NCI-H1436 treated with DMSO at 0.1 percent for 48 hours (cell line): Measurements from ENCODE around the gene MAGI2.

Experiments
- DNase-seq: peaks from one replicate; lab custom pipeline; 2025; lab: John Stamatoyannopoulos, UW

MAGI2 gene

DNA sequence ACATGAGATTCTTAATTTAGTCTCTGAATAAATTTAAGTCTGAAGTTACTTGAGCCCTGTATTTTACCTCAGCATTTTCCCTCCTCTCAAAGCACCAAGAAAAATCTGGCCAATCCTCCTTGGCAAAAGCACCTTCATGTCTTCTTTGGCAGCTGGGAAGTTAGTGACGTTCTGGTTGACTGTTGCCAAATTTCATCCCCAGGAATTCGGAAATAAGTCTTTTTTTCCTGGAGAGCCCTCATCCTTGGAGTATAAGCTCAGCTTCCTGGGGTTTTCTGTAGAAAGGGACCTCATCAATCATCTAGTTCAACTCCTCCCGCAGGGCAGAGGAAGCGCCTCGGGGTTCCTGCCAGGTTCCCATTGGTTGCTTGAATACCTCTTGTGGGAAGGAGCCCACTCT is 1277.3 kb downstream of the MAGI2 start:
- DNase-seq, result no peak

DNA sequence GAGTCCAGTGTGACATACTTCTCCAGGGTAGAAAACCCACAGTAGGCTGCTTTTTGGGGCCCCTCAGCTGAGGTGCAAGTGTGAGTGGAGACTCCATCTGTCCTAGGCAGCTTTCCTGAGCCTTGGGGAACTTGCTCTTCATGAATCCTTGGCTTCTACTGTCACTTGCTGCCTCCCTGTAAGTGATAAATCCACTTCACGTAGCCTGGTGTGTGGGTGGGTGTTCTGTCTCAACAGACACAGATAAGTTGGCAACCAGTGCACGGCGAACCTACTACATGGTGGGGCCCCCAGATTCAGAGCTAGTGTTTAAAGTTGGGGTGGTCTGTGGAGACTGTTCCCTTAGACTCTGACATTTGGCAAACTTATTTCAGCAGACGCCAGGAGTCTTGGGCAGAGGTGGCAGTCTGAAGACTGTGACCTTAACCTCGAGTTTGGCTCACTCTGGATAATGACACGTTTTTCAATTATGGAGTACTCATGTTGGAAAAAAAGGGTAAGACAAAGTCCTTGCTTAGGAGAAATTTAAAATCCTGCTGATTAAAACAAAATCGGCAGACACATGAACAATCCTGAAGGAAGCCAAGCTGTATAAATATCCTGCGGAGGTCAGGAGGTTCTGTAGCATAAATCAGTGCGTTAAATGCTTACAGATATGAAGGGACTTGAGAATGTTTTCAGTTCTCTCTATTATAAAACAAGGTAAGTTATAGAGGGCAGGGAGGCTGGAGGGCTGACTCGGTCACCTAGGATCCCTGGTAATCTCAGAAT is 1278.0 kb downstream of the MAGI2 start:
- no peak for DNase-seq

DNA sequence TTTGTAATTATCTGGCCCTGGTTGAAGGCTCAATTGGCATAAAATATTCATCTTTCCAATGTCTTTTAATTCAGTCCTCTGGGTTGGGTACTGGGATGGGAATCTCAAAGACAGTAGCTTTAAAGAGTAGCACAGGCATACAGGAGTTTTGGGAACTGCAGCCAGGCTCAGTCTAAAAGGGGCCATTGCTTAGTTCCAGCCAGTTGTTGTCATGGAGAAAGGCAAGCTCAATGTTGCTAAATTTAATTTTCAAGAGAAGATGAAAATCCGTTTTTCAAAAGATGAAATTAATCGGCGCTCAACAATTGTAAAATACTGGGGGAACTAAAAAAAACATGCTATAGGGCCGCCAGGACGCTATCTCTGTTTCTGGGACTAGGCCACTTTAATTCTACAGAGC is 1279.8 kb downstream of the MAGI2 start:
- DNase-seq, result no peak

DNA sequence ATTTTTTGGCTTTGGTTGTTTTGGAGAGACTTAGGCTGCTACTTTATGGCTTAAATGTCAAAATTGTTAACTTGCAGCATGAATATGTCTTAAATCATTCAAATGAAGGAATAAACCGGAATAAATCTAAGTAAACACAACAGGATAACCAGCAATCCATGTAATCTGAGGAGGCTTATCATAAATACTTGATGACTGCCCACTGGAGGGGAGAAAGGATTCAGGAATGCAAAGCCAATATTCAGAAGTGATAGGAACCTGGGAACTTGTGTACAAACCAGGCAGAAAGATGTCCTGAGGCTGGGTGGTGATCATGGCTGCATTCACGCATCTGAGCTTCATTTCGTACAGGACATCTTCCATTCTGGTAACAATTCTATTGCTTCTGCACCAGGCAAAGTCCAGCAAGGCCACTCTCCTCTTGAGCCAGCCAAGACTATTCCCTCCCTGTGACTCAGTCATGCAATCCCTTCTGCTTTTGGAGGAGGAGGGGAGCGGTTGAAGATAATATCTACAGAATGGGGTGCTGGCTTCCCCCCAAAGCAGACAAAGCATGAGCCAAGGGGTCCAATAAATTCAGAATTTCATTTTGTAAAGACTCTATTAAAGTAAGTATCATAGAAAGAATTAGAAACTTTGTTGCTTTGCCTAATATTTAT is 1280.4 kb downstream of the MAGI2 start:
- DNase-seq, result no peak

DNA sequence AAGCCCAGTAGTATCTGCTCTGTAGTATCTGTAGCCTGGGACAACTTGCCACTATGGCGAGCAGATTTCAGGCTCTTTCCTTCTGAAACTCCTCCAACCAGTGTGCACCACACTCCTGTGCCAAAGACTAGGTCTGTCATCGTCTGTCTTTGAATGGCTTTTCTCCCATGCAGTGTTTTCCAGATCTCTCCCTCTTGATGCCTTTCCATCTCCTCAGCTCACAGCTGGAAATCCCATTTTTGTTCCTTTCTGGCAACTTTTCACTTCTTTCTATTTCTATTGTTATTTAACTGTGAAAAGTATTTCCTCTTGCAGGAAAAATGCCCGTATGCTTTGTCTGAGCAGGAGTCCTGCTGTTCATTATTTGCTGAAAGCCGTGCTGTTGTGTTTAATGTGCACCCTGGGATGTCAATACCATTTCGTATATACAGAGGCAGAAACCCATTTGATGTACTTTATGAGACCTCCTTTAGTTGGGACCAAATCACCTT is 1281.2 kb downstream of the MAGI2 start:
- no peak for DNase-seq

DNA sequence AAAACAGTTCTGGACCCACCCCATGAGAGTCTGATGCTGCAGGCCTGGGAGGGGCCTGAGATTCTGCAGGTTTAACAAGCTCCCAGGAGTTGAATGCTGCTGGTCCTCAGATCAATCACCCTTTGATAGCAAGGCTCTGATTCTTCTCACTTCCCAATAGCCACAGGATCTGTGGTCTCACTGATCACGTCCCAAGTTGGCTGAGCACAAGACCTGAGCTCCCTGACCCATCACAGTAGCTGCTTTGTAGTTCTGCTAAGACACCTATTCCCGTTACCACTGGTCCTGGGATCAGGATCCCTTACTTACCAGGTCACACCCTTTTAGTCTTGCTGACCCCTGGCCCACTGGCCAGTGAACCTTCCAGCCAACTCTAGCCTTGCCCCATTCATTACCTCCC is 1282.1 kb downstream of the MAGI2 start:
- DNase-seq, result no peak

DNA sequence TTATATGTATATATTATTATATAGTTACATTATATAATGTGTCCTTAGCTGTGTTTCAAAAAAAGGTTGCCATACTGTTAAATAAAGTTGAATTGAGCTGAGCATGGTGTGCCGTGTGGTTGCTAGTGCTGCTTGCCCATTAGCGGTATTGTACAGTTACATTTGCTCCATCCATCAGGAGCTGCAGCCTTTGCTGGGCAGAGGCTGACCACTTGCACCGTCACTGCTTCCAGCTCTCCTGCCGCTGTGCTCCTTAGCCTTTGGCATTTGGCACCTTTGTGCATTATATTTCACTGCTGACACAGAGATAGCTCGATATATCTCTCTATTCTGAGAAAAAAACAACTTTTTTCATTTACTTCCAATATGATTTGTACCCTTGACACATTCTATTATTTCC is 1282.7 kb downstream of the MAGI2 start:
- DNase-seq, result no peak

DNA sequence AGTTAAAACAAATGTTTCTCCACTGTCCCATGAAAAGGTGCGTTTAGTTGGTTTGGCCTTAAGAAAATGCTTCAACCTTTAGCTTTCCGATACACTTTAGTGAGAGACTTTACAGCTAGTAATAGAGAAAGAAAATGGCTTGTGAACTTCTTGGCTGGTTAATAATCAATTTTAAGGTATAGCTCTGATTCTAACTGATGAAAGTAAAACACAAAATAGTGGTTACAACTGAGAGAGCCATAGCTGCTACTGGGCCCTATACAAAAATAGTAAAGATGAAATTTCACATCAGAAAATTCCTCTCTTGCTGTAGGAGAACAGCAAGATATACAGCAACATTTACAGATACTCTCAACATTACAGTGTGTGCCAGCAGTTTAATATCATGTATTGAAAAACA is 1283.5 kb downstream of the MAGI2 start:
- no peak for DNase-seq

DNA sequence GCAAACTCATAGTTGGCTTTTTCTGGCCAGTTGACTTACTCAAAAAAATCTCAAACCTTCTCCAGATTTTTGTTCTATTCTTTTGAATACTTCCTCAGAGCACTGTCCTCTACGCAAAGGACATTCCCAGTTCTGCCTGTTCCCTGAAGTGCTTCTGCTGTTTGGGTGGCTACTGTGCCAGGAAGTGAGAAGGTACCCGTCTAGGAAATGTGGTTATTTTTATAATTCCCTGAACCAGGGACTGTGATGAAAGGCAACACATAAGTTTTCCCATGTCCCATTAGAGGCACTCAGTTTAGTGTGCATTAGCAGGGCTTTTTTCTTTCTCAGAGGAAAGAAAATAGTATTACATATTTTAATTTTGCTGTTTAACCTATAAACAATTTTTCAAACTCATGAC is 1284.6 kb downstream of the MAGI2 start:
- DNase-seq, result no peak

DNA sequence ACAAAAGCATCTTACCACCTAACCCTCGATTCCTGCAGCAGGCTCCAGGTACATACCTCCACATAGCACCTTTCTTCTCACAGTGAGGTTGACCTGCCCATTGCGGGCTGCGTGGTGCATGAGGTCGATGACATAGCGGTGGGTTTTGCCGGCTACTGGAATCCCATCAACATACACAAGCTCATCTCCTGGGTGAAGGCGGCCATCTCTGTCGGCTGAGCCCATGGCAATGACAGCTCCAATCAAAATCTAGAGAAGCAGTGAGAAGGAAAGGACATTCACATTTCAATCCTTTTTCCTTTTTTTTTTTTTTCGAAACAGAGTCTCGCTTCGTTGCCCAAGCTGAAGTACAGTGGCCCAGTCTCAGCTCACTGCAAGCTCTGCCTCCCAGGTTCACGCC is 1285.6 kb downstream of the MAGI2 start:
- DNase-seq, result no peak

DNA sequence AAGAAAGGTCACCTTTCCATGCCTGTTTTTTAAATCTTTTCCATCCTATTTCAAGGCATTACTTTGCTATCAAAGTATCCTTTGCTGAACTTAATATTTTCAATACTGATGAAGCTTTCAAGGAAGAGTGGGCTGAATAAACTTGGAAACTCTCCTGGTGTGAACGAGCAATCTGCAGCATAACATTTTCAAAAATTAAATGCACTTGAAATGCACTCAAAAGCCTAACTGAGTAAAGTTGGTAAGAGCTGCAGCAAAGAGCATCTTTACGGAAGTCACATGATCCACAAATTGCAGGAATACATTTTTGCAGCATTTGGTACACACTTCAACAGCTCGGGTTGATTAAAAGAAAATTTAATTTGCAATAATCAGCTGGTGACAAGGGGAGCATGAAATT is 1287.6 kb downstream of the MAGI2 start:
- no peak for DNase-seq

DNA sequence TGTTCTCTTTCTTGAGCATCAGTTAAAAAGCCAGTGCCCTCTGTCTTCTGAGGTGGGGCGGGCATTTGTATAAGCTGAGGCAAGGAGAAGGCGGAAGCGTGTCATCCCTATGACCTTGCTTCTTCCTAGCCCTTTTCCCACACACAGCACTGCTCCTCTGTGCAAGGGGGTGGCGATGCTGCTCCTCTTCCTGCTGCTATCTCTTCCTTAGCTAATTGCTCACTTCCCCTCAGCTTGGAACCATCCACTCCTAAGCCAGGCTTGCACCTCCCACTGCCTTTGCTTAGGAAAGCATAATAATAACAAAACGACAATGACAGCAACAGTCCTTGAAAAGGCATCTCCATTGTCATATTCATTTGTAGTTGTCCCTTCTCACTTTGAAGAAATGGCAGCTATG is 1288.0 kb downstream of the MAGI2 start:
- DNase-seq, result no peak

DNA sequence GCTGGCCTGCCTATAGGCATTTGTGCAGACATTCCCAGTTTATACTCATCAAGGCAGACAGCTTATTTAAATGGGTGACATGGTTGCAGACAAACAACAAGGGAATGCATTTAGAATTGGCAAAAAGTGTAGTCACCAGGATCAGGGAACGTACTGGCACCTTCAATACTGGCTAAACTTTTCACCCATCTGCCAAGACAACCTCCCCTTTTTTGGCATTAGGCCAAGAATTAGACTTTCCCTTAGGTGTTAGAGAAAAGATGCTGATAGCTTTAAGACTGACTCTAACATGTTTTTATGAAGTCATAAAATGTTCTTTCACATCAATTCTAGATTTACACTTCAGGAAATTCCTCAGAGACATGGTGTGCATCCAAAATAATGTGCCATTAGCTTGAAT is 1289.0 kb downstream of the MAGI2 start:
- DNase-seq, result no peak

DNA sequence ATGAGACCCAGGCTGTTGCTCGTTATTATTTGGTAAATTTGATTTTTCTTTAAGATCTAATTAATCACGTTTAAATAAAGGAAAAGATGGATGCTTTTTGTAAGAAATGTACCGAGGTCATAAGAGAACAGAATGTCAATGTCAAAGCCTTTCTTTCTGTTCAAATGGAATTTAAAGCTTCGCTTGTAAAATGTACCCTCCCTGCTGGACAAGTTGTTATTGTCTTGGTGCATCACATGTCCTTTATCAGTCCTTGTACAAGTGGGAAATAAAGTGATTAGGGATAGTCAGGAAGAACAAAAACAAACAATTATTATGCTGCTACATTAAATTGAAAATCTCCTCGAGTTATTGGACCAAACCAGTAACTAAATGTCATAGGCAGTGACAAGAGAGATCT is 1291.7 kb downstream of the MAGI2 start:
- DNase-seq, result no peak

DNA sequence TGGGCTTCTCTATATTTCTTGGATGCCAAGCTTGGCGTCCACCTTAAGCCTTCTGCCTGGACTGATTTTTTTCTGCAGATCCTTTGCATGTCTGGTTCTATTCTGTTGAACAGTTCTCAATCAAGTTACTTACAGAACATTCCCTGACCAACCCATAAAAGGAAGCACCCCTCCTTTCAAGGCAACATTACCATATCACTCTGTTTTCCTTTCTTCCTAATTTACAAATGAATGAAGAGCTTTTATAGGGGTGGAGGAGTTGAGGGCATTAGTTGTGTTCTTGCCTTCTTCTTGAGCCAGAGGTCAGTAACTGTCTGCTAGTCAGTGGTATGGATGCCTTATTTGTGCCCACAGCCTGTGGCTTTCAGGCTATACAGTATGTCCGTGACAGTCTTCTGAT is 1293.9 kb downstream of the MAGI2 start:
- DNase-seq, result no peak

DNA sequence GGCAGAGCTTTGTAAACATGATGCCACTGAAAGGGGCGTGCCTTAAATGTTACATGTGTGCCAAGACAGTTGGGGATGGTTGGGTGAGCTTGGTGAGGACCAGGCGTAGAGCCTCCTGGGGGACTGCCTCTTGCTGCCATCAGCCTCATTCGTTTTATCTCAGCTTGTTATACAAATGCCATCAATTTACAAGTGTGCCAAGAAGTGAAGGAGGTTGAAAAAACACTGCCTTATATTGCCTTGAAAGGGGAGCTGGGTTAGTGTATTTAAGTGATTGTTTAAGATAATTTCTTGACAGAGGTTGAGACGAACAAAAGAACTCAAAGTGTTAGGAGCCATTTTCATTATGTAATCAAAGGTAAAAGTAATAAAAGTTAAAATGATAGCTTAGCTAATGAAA is 1300.2 kb downstream of the MAGI2 start:
- DNase-seq, result no peak

DNA sequence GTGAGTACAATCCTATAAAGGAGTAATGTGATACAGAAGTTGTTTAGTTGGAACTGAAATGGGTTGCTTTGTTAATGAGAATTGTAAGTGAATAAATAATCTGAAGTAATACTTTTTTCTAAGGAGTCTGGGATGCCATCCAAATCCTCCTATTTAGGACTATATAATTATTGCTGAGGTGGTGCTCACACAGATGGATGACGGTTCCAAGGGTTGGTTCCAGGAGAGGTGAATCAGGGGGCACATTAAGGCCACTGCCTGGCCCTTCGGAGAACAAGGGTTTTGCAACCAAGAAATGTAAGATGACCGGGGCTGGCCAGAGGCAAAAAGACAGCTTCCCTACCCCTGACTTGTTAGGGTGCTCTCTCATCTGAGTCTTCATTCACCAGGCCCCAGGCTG is 1302.2 kb downstream of the MAGI2 start:
- DNase-seq, result no peak

DNA sequence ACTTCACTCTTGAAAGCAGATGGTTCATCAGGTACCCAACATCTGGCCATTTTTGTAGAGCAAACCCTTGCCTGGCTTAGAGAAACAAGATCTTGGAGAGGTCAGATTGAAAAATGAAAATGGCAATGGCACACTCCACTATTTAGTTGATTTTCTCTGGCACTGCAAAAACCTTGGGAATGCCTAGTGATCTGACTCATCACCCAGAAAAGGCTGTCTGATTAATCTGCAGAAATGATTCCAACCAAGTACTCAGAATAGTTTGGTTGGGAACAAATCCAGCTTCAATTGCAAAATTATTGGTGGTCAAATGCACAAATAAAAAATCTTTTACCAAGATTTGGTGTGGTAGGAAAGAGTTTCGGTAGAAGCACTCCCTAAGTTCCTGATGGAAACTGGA is 1303.7 kb downstream of the MAGI2 start:
- DNase-seq, result no peak

DNA sequence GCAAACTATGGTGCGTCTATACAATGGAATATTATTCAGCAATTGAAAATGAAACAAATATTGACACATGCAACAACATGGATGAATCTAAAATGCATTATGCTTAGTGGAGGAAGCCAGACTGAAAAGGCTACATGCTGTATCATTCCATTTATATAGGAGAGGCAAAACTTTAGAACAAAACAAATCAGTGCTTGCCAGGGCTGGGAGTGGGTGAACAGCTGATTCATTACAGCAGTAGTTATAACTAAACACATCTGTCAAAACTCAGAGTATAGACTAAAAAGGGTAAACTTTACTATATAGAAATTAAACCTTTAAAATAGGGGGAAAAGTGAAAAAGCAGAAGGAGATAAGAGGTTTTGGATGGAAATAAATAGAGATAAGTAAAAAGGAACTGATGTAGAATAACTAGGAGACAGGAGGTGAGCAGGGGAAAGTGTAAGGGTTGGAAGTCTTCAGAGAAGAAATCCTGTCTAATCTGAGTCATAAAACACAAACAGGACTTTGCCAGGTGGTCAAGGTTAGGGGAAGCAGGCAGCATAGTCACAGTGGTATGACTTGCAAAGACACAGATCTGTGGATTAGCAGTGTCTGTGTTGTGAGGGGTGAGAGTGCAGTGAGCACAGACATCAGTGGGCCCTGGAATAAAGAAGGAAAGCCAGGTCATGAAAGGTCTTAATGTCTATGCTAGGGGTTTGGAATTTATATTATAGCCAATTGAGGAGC is 1305.1 kb downstream of the MAGI2 start:
- no peak for DNase-seq

DNA sequence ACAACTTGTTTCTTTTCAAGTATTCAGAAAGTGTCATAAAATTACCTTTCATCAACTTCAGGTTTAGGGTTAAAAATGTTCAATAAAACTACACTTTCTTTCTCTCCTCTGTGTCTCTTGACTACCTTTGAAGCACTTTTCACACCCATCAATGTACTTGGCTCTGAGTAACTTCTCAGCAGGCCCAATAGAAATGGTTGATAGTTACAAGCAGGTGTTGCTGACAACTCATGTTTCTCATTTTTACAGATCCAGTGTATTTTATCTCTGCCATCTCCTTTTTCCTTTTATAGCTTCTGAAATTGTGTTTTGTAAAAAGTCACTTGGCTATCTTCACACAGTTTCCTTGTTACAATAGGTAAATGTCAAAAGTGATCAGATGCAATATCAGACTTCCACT is 1306.9 kb downstream of the MAGI2 start:
- DNase-seq, result no peak

DNA sequence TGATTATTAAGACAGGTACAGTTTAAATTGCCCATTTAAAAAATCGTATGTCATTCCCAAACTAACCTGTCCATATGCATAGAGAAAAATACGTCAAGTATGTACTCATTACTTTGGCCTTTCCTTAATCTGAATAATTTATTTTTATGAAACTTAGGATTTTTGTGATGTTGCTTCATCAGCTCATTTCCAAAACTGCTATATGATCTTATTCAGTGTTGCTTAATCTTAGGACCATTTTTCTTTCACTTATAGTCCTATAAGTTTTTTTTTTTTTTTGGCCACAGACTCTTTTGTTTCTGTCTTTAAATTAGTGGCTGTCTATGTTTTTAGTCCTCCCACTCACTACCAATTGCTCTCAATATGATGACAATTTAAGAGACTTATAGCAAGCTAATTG is 1309.8 kb downstream of the MAGI2 start:
- DNase-seq, result no peak

DNA sequence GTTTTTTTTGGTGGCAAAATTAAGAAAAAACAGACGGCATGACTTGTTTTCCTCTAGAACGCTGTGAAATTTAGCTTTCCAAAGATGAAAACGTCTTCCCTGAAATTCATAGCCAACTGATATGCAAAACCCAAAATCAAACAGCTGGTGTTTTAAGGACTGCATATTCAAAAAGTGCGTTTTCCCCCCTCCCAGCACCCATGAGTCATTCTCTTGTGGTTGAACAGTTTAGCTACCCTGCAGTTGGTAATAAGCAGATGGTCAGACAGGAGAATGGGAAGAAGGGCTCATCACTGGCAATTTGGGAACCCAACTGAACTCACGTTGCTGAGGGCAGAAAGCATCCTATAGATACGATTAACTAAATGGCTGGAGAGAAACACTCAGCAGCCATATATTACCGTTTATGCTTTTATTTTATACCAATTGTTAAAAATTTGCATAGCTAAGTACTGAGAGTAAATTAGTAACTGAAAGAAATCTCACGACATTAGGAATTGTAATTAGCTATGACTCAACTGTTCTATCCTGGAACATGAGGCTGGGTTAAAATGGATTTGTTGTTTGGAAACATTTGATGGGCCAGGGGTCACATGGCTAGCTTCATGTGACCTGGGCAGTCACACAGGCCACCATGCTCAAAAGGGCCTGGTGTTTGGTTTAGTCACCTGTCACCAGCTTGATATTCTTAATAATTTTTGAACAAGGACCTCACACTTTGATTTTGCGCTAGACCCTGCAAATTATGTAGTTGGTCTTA is 1311.8 kb downstream of the MAGI2 start:
- DNase-seq, result no peak
